Neuronal stem cell (in vitro differentiated cells): Measurements from ENCODE around the gene TCF4.

Source experiments
- DNase-seq: peaks from one replicate; pipeline ENCODE4 v3.0.0-alpha.2; 2013; ENCODE audit warnings: low spot score
- H2AFZ ChIP-seq: one replicate; pipeline ENCODE4 v1.6.1; 2013; ENCODE audit warnings: mild to moderate bottlenecking, low read length, inconsistent platforms
- H2AK5ac ChIP-seq: 2 replicates; pipeline ENCODE4 v1.6.1; 2013; ENCODE audit warnings: low read depth, mild to moderate bottlenecking, inconsistent platforms, low read length, moderate library complexity, mixed read lengths
- H2BK120ac ChIP-seq: 2 replicates; pipeline ENCODE4 v1.6.1; 2013; ENCODE audit warnings: low read depth, mild to moderate bottlenecking, inconsistent platforms, low read length, moderate library complexity, mixed read lengths
- H2BK12ac ChIP-seq: one replicate; pipeline ENCODE4 v1.6.1; 2013; ENCODE audit warnings: low read length, inconsistent platforms
- H2BK15ac ChIP-seq: 2 replicates; pipeline ENCODE4 v1.6.1; 2013; ENCODE audit warnings: mild to moderate bottlenecking, low read length, inconsistent platforms, mixed read lengths
- H2BK5ac ChIP-seq: one replicate; pipeline ENCODE4 v1.6.1; 2013; ENCODE audit warnings: inconsistent platforms, mild to moderate bottlenecking, low read length, moderate library complexity
- H3K14ac ChIP-seq: one replicate; pipeline ENCODE4 v1.6.1; 2013; ENCODE audit warnings: low read length, inconsistent platforms
- H3K18ac ChIP-seq: 2 replicates; pipeline ENCODE4 v1.6.1; 2013; ENCODE audit warnings: low read length, inconsistent platforms
- H3K23ac ChIP-seq: 2 replicates; pipeline ENCODE4 v1.6.1; 2013; ENCODE audit warnings: low read depth, mild to moderate bottlenecking, mixed read lengths, low read length, inconsistent platforms; ENCODE audit not compliant: poor library complexity
- H3K27ac ChIP-seq: replicated peaks from 3 replicates; pipeline ENCODE4 v1.5.1; 2013; ENCODE audit warnings: low read length, inconsistent platforms
- H3K27me3 ChIP-seq, 3 experiments: 2 replicates each; pipeline ENCODE4 v1.6.1; 2013; ENCODE audit warnings: low read length in 3 of 3, mild to moderate bottlenecking in 2 of 3, inconsistent platforms in 1 of 3, low read depth in 1 of 3, mixed read lengths in 1 of 3, moderate library complexity in 1 of 3; ENCODE audit not compliant: control insufficient read depth in 3 of 3, insufficient read depth in 3 of 3
- H3K36me3 ChIP-seq, 2 donors: replicated peaks in 1 of 2; 2 replicates each; pipeline ENCODE4 v1.6.1; 2013; ENCODE audit warnings: low read length in 2 of 2; ENCODE audit not compliant: control insufficient read depth in 2 of 2, insufficient read depth in 2 of 2
- H3K4ac ChIP-seq: 2 replicates; pipeline ENCODE4 v1.6.1; 2013; ENCODE audit warnings: inconsistent platforms, mild to moderate bottlenecking, low read length, moderate library complexity
- H3K4me1 ChIP-seq, 2 donors: 1 replicate in 1 of 2; 2 replicates in 1 of 2; pipeline ENCODE4 v1.6.1; 2013; ENCODE audit warnings: low read length in 2 of 2, low read depth in 1 of 2; ENCODE audit not compliant: control insufficient read depth in 2 of 2, insufficient read depth in 1 of 2
- H3K4me2 ChIP-seq: one replicate; pipeline ENCODE4 v1.6.1; 2013; ENCODE audit warnings: mild to moderate bottlenecking, low read length, inconsistent platforms; ENCODE audit not compliant: insufficient read depth, poor library complexity, severe bottlenecking
- H3K4me3 ChIP-seq, 2 donors: 2 replicates each; pipeline ENCODE4 v1.5.1; 2013; ENCODE audit warnings: low read length in 2 of 2, mild to moderate bottlenecking in 2 of 2, inconsistent platforms in 1 of 2, moderate library complexity in 1 of 2
- H3K79me1 ChIP-seq: one replicate; pipeline ENCODE4 v1.6.1; 2013; ENCODE audit warnings: low read depth, mild to moderate bottlenecking, inconsistent platforms, low read length, moderate library complexity
- H3K9ac ChIP-seq: one replicate; pipeline ENCODE4 v1.6.1; 2013; ENCODE audit warnings: mild to moderate bottlenecking, low read depth, low read length, inconsistent platforms; ENCODE audit not compliant: poor library complexity
- H3K9me3 ChIP-seq, 2 donors: replicated peaks in 1 of 2; 2 replicates each; pipeline versions ENCODE3 to v1.6.1; 2013; ENCODE audit warnings: low read length in 2 of 2, mild to moderate bottlenecking in 2 of 2, inconsistent platforms in 1 of 2, low read depth in 1 of 2, mixed read lengths in 1 of 2, moderate library complexity in 1 of 2; ENCODE audit not compliant: control insufficient read depth in 2 of 2, insufficient read depth in 1 of 2
- H4K8ac ChIP-seq: one replicate; pipeline ENCODE4 v1.6.1; 2013; ENCODE audit warnings: low read depth, mild to moderate bottlenecking, inconsistent platforms, low read length, moderate library complexity
- H4K91ac ChIP-seq: one replicate; pipeline ENCODE4 v1.6.1; 2013; ENCODE audit warnings: low read length, low read depth, mild to moderate bottlenecking, inconsistent platforms; ENCODE audit not compliant: poor library complexity
- WGBS, 2 donors: extraction: QIAGEN DNeasy Blood & Tissue Kit; methylation state at CpG; one replicate each; pipeline ENCODE4 v1.1.7; 2013; ENCODE audit warnings: missing lambda C conversion rate in 2 of 2, mixed read lengths in 1 of 2; ENCODE audit not compliant: insufficient read length in 2 of 2, insufficient replicate concordance in 1 of 2; ENCODE audit errors: extremely low coverage in 2 of 2; 5-methylcytosine and 5-hydroxymethylcytosine counted together

The TCF4 gene

DNA sequence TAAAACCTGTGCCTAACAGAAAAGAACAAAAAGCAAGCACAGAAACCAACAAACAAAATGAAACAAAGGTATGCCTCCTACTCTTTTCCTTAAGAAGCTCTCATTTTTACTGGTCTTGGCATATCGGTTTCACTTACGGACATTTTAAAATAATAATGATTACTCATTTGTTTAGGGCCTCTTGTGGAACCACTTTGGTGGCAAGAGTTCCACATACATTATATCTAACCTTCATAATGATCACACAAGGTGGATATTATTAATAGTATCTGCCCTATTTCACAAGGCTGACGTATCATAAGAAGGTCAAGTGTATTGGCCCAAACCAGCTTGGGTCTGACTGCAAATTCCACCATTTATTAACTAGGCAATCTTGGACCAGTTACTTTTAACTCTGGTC is 304.7 kb downstream of the TCF4 start:
- Histone ChIP-seq H3K9me3 (no peaks in the 10 kb centered on the region), H3K18ac (no peak overlapping the region), H2AFZ (no peak overlapping the region), H2BK15ac (no peak overlapping the region), H3K23ac (no peak overlapping the region), H4K91ac (no peak overlapping the region), H3K9ac (no peak overlapping the region), H3K27me3 (no peaks in the 10 kb centered on the region), H3K4me2 (no peak overlapping the region), H3K79me1 (no peaks in the 10 kb centered on the region), H2BK12ac (no peak overlapping the region), H2BK5ac (no peak overlapping the region), H3K14ac (no peak overlapping the region), H2BK120ac (no peak overlapping the region), H3K4me3 (no peak overlapping the region), H4K8ac (no peak overlapping the region), H3K36me3 (peaks cover 6 to 8% of the 10 kb centered on the region in 2 donors), H3K4ac (no peak overlapping the region), H2AK5ac (no peak overlapping the region), H3K27ac (no peak overlapping the region), H3K4me1 (peaks cover 0 to 6% of the 10 kb centered on the region in 2 donors)
- DNase-seq, result no peak
- no CpG with 5 or more reads among the region's 3 CpGs for WGBS, 2 donors

DNA sequence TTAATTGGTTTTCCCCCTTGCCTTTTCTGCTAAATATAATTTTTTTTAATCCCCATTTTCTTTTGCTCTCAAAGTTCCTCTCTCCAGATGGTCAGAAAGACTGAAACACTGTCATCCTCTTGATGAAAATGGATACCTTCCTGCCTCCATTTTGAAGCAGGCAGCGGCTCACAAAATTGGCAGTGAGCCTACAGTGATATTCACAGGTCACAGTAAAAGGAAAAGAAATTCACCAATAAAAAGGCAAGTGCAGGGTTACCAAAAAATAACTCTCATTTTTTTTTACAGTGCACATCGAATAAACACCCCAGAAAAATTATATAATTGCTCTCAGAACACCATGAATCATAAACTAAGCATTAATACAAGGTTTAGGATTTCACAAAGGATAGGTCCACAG is 307.5 kb downstream of the TCF4 start:
- no peak overlapping the region for H3K27ac ChIP-seq
- H4K91ac ChIP-seq, result no peak overlapping the region
- no peak overlapping the region for H3K4me3 ChIP-seq
- no peak overlapping the region for H2BK5ac ChIP-seq
- no peaks in the 10 kb centered on the region for H3K9me3 ChIP-seq
- H3K4ac ChIP-seq, result no peak overlapping the region
- no peak overlapping the region for H2BK12ac ChIP-seq
- H3K27me3 ChIP-seq, result no peaks in the 10 kb centered on the region
- no peak overlapping the region for H3K14ac ChIP-seq
- H3K4me1 ChIP-seq, result no peaks in the 10 kb centered on the region
- no peak overlapping the region for H4K8ac ChIP-seq
- H2AK5ac ChIP-seq, result no peak overlapping the region
- H3K4me2 ChIP-seq, result no peak overlapping the region
- no peak overlapping the region for H3K18ac ChIP-seq
- H3K23ac ChIP-seq, result no peak overlapping the region
- H3K36me3 ChIP-seq, result peaks cover 8 to 33% of the 10 kb centered on the region in 2 donors
- no CpG with 5 or more reads among the region's 2 CpGs for WGBS, 2 donors
- no peak overlapping the region for H2BK120ac ChIP-seq
- no peaks in the 10 kb centered on the region for H3K79me1 ChIP-seq
- H2BK15ac ChIP-seq, result no peak overlapping the region
- no peak for DNase-seq
- no peak overlapping the region for H2AFZ ChIP-seq
- no peak overlapping the region for H3K9ac ChIP-seq

- no CpG with 5 or more reads among the region's 5 CpGs for WGBS, 2 donors
- no peak for DNase-seq
- no peak overlapping the region for H3K4me3 ChIP-seq
- H3K14ac ChIP-seq, result no peak overlapping the region
- no peak overlapping the region for H3K18ac ChIP-seq
- H3K27ac ChIP-seq, result no peak overlapping the region
- H4K8ac ChIP-seq, result no peak overlapping the region
- H3K9ac ChIP-seq, result no peak overlapping the region
- no peak overlapping the region for H2BK5ac ChIP-seq
- H2BK15ac ChIP-seq, result no peak overlapping the region
- H3K27me3 ChIP-seq, result no peaks in the 10 kb centered on the region
- H2BK12ac ChIP-seq, result no peak overlapping the region
- H3K23ac ChIP-seq, result no peak overlapping the region
- no peak overlapping the region for H2AK5ac ChIP-seq
- H4K91ac ChIP-seq, result no peak overlapping the region
- H2BK120ac ChIP-seq, result no peak overlapping the region
- H3K79me1 ChIP-seq, result no peaks in the 10 kb centered on the region
- no peaks in the 10 kb centered on the region for H3K4me1 ChIP-seq
- H3K4me2 ChIP-seq, result no peak overlapping the region
- no peaks in the 10 kb centered on the region for H3K9me3 ChIP-seq
- H3K36me3 ChIP-seq, result peaks cover 15 to 82% of the 10 kb centered on the region in 2 donors
- no peak overlapping the region for H3K4ac ChIP-seq
- H2AFZ ChIP-seq, result no peak overlapping the region
Observed at GRCh38 chr18:55275039-55275901, 312.7 kb downstream of the TCF4 start.

DNA sequence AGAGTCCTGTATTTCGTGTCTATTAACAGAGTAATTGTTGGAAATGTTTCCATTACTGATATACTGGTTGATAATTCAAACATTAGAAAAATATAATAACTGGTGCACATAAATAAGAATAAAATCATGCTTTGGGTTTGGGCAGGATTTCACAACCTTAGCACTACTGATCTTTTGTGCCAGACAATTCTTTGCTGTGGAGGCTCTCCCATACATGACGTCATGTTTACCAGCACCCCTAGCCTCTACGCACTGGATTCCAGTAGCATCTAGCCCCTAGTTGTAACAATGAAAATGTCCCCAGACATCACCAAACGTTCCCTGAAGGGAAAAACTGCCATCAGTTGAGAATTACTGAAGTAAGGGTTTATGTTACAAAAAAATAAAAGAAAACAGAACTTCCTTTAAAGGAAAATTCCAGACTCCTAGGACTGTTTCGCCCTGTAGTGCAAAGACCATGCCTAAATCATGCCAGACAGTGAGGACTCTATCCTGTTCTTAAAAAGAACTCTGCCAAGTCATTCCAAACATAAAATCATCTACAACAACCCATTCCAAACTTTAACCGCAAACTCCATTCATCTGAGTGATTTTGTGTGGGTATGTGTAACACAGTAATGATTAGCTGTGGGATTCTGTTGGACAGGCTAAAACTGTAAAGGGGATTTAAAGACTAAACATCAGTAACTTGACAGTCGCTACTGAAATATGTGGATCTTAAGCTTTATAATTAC is 315.3 kb downstream of the TCF4 start:
- no peak overlapping the region for H3K18ac ChIP-seq
- no peak overlapping the region for H3K27ac ChIP-seq
- no peaks in the 10 kb centered on the region for H3K79me1 ChIP-seq
- no peak overlapping the region for H4K8ac ChIP-seq
- H3K9ac ChIP-seq, result no peak overlapping the region
- H3K4ac ChIP-seq, result no peak overlapping the region
- H3K4me1 ChIP-seq, result no peaks in the 10 kb centered on the region
- no peak overlapping the region for H2AFZ ChIP-seq
- no peaks in the 10 kb centered on the region for H3K9me3 ChIP-seq
- H3K4me2 ChIP-seq, result no peak overlapping the region
- 100% methylated on average over 1 of the region's 7 CpGs; no CpG with 5 or more reads in 1 of the 2 donors for WGBS, 2 donors
- no peak overlapping the region for H3K14ac ChIP-seq
- H4K91ac ChIP-seq, result no peak overlapping the region
- no peak overlapping the region for H3K4me3 ChIP-seq
- H2BK15ac ChIP-seq, result no peak overlapping the region
- no peak overlapping the region for H3K23ac ChIP-seq
- no peak overlapping the region for H2BK120ac ChIP-seq
- peaks cover 22 to 94% of the 10 kb centered on the region in 2 donors for H3K36me3 ChIP-seq
- H3K27me3 ChIP-seq, result no peaks in the 10 kb centered on the region
- H2BK5ac ChIP-seq, result no peak overlapping the region
- no peak overlapping the region for H2BK12ac ChIP-seq
- no peak overlapping the region for H2AK5ac ChIP-seq
- DNase-seq, result no peak
